WTC11 (cell line): ENCODE results near the gene DUSP6. TPM values are rescaled to one million over a fixed set of nuclear protein-coding genes. Genes with fewer than 3 reads are reported as not detected.

ENCODE experiments used
- ATAC-seq: fragments of 200-7000 bp; cut with Tn5 transposase; 2 replicates; pipeline ENCODE4 v1.10.0; 2021; ENCODE audit warnings: mild to moderate bottlenecking, moderate library complexity
- CTCF ChIA-PET: fragments of 300-600 bp; sonication (Branson Sonifier 250); formaldehyde crosslinking; loops from one replicate; lab custom pipeline; 2021; ENCODE audit warnings: antibody characterized with exemption; lab: Charles Lee
- POLR2A ChIA-PET: fragments of 350-600 bp; sonication (Branson Sonifier 250); formaldehyde crosslinking; loops from one replicate; lab custom pipeline; 2021; ENCODE audit warnings: antibody characterized with exemption; lab: Charles Lee
- DNase-seq: peaks from one replicate; pipeline ENCODE4 v3.0.0; 2021; ENCODE audit warnings: low spot score
- H3K27ac Mint-ChIP-seq: 2 replicates; pipeline ENCODE4 v1.8.0; 2021; ENCODE audit warnings: mixed read lengths
- H3K27me3 Mint-ChIP-seq: 2 replicates; pipeline ENCODE4 v1.8.0; 2021; ENCODE audit warnings: low read depth, mild to moderate bottlenecking, moderate library complexity, mixed read lengths
- H3K36me3 Mint-ChIP-seq: 2 replicates; pipeline ENCODE4 v1.8.0; 2021; ENCODE audit warnings: mixed read lengths
- H3K4me1 Mint-ChIP-seq: 2 replicates; pipeline ENCODE4 v1.8.0; 2022; ENCODE audit warnings: mixed read lengths
- H3K4me3 Mint-ChIP-seq: 2 replicates; pipeline ENCODE4 v1.8.0; 2021; ENCODE audit warnings: mild to moderate bottlenecking, moderate library complexity, mixed read lengths
- H3K9me3 Mint-ChIP-seq: 2 replicates; pipeline ENCODE4 v1.8.0; 2021; ENCODE audit warnings: mixed read lengths
- AFF4 ChIP-seq: sonication (generic); formaldehyde crosslinking; IDR thresholded peaks from 2 replicates; pipeline ENCODE4 v1.8.1; 2023; ENCODE audit warnings: mild to moderate bottlenecking, missing genetic modification reagents, borderline replicate concordance
- CBFB ChIP-seq: sonication (generic); formaldehyde crosslinking; IDR thresholded peaks from 2 replicates; pipeline ENCODE4 v1.8.1; 2022; ENCODE audit warnings: mild to moderate bottlenecking, low read depth, missing genetic modification reagents
- CREB1 ChIP-seq: sonication (generic); formaldehyde crosslinking; IDR thresholded peaks from 2 replicates; pipeline ENCODE4 v1.8.0; 2023; ENCODE audit warnings: mild to moderate bottlenecking, missing genetic modification reagents
- CREM ChIP-seq: sonication (generic); formaldehyde crosslinking; IDR thresholded peaks from 2 replicates; pipeline ENCODE4 v1.8.1; 2022; ENCODE audit warnings: mild to moderate bottlenecking, missing genetic modification reagents, moderate library complexity
- ELF4 ChIP-seq: sonication (generic); formaldehyde crosslinking; IDR thresholded peaks from 2 replicates; pipeline ENCODE4 v1.8.1; 2022; ENCODE audit warnings: low read depth, mild to moderate bottlenecking, moderate library complexity, missing genetic modification reagents
- FOXJ3 ChIP-seq: sonication (generic); formaldehyde crosslinking; IDR thresholded peaks from 2 replicates; pipeline ENCODE4 v1.9.0; 2021; ENCODE audit warnings: missing genetic modification reagents, mild to moderate bottlenecking, borderline replicate concordance
- FOXK1 ChIP-seq: sonication (generic); formaldehyde crosslinking; IDR thresholded peaks from 2 replicates; pipeline ENCODE4 v1.8.0; 2022; ENCODE audit warnings: mild to moderate bottlenecking, moderate library complexity, missing genetic modification reagents
- GTF2I ChIP-seq: fragments of 250-450 bp; sonication (Bioruptor Pico); conservative IDR thresholded peaks from 2 replicates; pipeline ENCODE4 v1.4.0; 2021; ENCODE audit warnings: mild to moderate bottlenecking
- HMGA2 ChIP-seq: fragments of 250-450 bp; sonication (Bioruptor Pico); IDR thresholded peaks from 2 replicates; pipeline ENCODE4 v1.4.0; 2021; ENCODE audit warnings: mild to moderate bottlenecking, moderate library complexity
- HMGXB4 ChIP-seq: sonication (generic); formaldehyde crosslinking; IDR thresholded peaks from 2 replicates; pipeline ENCODE4 v1.8.1; 2023; ENCODE audit warnings: mild to moderate bottlenecking, moderate library complexity, missing genetic modification reagents
- IRF1 ChIP-seq: sonication (generic); formaldehyde crosslinking; IDR thresholded peaks from 2 replicates; pipeline ENCODE4 v1.8.0; 2023; ENCODE audit warnings: missing genetic modification reagents
- JAZF1 ChIP-seq: fragments of 250-450 bp; sonication (Bioruptor Pico); IDR thresholded peaks from 2 replicates; pipeline ENCODE4 v1.9.0; 2021; ENCODE audit warnings: moderate library complexity, mild to moderate bottlenecking, inconsistent platforms
- SMAD3 ChIP-seq: sonication (generic); formaldehyde crosslinking; IDR thresholded peaks from 2 replicates; pipeline ENCODE4 v1.8.0; 2022; ENCODE audit warnings: missing genetic modification reagents, mild to moderate bottlenecking, borderline replicate concordance
- USF1 ChIP-seq: sonication (generic); formaldehyde crosslinking; IDR thresholded peaks from 2 replicates; pipeline ENCODE4 v1.8.0; 2022; ENCODE audit warnings: mild to moderate bottlenecking, missing genetic modification reagents
- ZMAT4 ChIP-seq: fragments of 250-450 bp; sonication (Bioruptor Pico); IDR thresholded peaks from 2 replicates; pipeline ENCODE4 v1.9.0; 2021; ENCODE audit warnings: mild to moderate bottlenecking
- ZNF121 ChIP-seq: sonication (generic); formaldehyde crosslinking; IDR thresholded peaks from 2 replicates; pipeline ENCODE4 v1.8.0; 2023; ENCODE audit warnings: missing genetic modification reagents
- ZNF281 ChIP-seq: sonication (generic); formaldehyde crosslinking; IDR thresholded peaks from 2 replicates; pipeline ENCODE4 v1.8.0; 2023; ENCODE audit warnings: mild to moderate bottlenecking, missing genetic modification reagents
- ZNF416 ChIP-seq: fragments of 250-450 bp; sonication (Bioruptor Pico); IDR thresholded peaks from 2 replicates; pipeline ENCODE4 v1.9.0; 2021; ENCODE audit warnings: mild to moderate bottlenecking, inconsistent platforms
- ZNF423 ChIP-seq: fragments of 250-450 bp; sonication (Bioruptor Pico); IDR thresholded peaks from 2 replicates; pipeline ENCODE4 v2.1.2; 2022; ENCODE audit warnings: mild to moderate bottlenecking, moderate library complexity
- ZNF425 ChIP-seq: fragments of 250-450 bp; sonication (Bioruptor Pico); conservative IDR thresholded peaks from 2 replicates; pipeline ENCODE4 v1.9.0; 2021; ENCODE audit warnings: mild to moderate bottlenecking
- total RNA-seq: library from RNA; stranded (reverse); gene quantifications from 3 replicates; pipeline ENCODE4 v1.2.3, GENCODE V29; 2021

DUSP6 gene
- total RNA-seq, 1 experiment from 2014 or later: 245 TPM

GRCh38 chr12:89373763-89374572 is 21.7 kb upstream of the DUSP6 start:
- Mint-ChIP-seq H3K4me1 (peaks cover 44% of the 10 kb centered on the region), H3K4me3 (no peak overlapping the region), H3K9me3 (peaks cover 7% of the 10 kb centered on the region), H3K27ac (peak overlapping the region; percentile 20; the same call in 1 of the 2 replicates), H3K36me3 (peaks cover 7% of the 10 kb centered on the region), H3K27me3 (no peaks in the 10 kb centered on the region)
- POLR2A ChIA-PET: interaction anchor here (0.7 kb wide), 1 partner anchor 111 kb away, joined by 5 read pairs; no protein-coding TSS in a partner anchor
- ATAC-seq: no peak
- no peak for DNase-seq
- no peak for TF ChIP-seq ELF4 (CRISPR knock-in tag)
- no peak for TF ChIP-seq CBFB (CRISPR knock-in tag)
- TF ChIP-seq GTF2I (CRISPR knock-in tag): no peak
- no peak for TF ChIP-seq CREM (CRISPR knock-in tag)
- TF ChIP-seq FOXJ3: no peak
- no peak for TF ChIP-seq ZNF423 (CRISPR knock-in tag)
- no peak for TF ChIP-seq USF1 (CRISPR knock-in tag)
- TF ChIP-seq IRF1 (CRISPR knock-in tag): no peak
- TF ChIP-seq FOXK1 (CRISPR knock-in tag): no peak
- CTCF ChIA-PET: no interaction called here

- H3K4me3 Mint-ChIP-seq: no peak overlapping the region
- peaks cover 2% of the 10 kb centered on the region for H3K9me3 Mint-ChIP-seq
- CTCF ChIA-PET: no interaction called here
- ATAC-seq: peak; percentile 45
- POLR2A ChIA-PET: interaction anchor here (1.0 kb wide), 1 partner anchor 20 kb away, joined by 3 read pairs; the partner anchor contains the start of gene DUSP6
- H3K27me3 Mint-ChIP-seq: no peaks in the 10 kb centered on the region
- peaks cover 46% of the 10 kb centered on the region for H3K4me1 Mint-ChIP-seq
- no peak for DNase-seq
- H3K36me3 Mint-ChIP-seq: peaks cover 2% of the 10 kb centered on the region
- peak overlapping the region; percentile 16; the same call in 1 of the 2 replicates for H3K27ac Mint-ChIP-seq
- no peak for TF ChIP-seq AFF4 (CRISPR knock-in tag)
- TF ChIP-seq CREB1 (CRISPR knock-in tag): no peak
- TF ChIP-seq ZNF416 (CRISPR knock-in tag): no peak
- no peak for TF ChIP-seq HMGXB4 (CRISPR knock-in tag)
- TF ChIP-seq HMGA2 (CRISPR knock-in tag): no peak
- TF ChIP-seq ZMAT4 (CRISPR knock-in tag): no peak
- no peak for TF ChIP-seq JAZF1 (CRISPR knock-in tag)
- TF ChIP-seq SMAD3 (CRISPR knock-in tag): no peak
- no peak for TF ChIP-seq ZNF121
- TF ChIP-seq ZNF281 (CRISPR knock-in tag): no peak
- no peak for TF ChIP-seq ZNF425
- TF ChIP-seq GTF2I (CRISPR knock-in tag): no peak
Measured at GRCh38 chr12:89372584-89373370, 20.5 kb upstream of the DUSP6 start.
